Smooth muscle cell (in vitro differentiated cells): ENCODE data around the gene ARFGEF3. TPM values are rescaled to one million over a fixed set of nuclear protein-coding genes. Genes with fewer than 3 reads are reported as not detected.

Source experiments
- DNase-seq: peaks from one replicate; lab custom pipeline; 2025; ENCODE audit not compliant: unreplicated experiment; lab: John Stamatoyannopoulos, UW
- H2AFZ ChIP-seq: fragments of 200-600 bp; sonication (generic); 2 replicates; pipeline ENCODE4 v1.6.0; 2016; ENCODE audit warnings: antibody characterized with exemption, low read depth, mild to moderate bottlenecking
- H3F3A ChIP-seq: fragments of 200-600 bp; sonication (generic); 2 replicates; pipeline ENCODE4 v1.6.0; 2017; ENCODE audit warnings: antibody characterized with exemption, low read depth
- H3K27ac ChIP-seq: fragments of 200-600 bp; sonication (generic); 2 replicates; pipeline ENCODE4 v1.5.1; 2016; ENCODE audit warnings: low read depth, mild to moderate bottlenecking
- H3K27me3 ChIP-seq: fragments of 200-600 bp; sonication (generic); 2 replicates; pipeline ENCODE4 v1.6.1; 2016; ENCODE audit warnings: low read depth, mild to moderate bottlenecking
- H3K36me3 ChIP-seq: fragments of 200-600 bp; sonication (generic); 2 replicates; pipeline ENCODE4 v1.5.1; 2016; ENCODE audit warnings: low read depth
- H3K4me1 ChIP-seq: fragments of 200-600 bp; sonication (generic); 2 replicates; pipeline ENCODE4 v1.5.1; 2016; ENCODE audit warnings: low read depth
- H3K4me2 ChIP-seq: fragments of 200-600 bp; sonication (generic); 2 replicates; pipeline ENCODE4 v1.6.0; 2016; ENCODE audit warnings: mild to moderate bottlenecking
- H3K4me3 ChIP-seq: fragments of 200-600 bp; sonication (generic); 2 replicates; pipeline ENCODE4 v1.5.1; 2016; ENCODE audit warnings: mild to moderate bottlenecking
- H3K79me2 ChIP-seq: fragments of 200-600 bp; sonication (generic); 2 replicates; pipeline ENCODE4 v1.6.0; 2016; ENCODE audit warnings: low read depth, mild to moderate bottlenecking
- H3K9ac ChIP-seq: fragments of 200-600 bp; sonication (generic); 2 replicates; pipeline ENCODE4 v1.6.0; 2016; ENCODE audit warnings: low read depth
- H3K9me3 ChIP-seq: fragments of 200-600 bp; sonication (generic); replicated peaks from 2 replicates; pipeline ENCODE4 v1.5.1; 2016; ENCODE audit warnings: low read depth
- H4K20me1 ChIP-seq: fragments of 200-600 bp; sonication (generic); 2 replicates; pipeline ENCODE4 v1.6.0; 2016; ENCODE audit warnings: low read depth
- WGBS: methylation state at CpG from one replicate; pipeline ENCODE4 v1.1.7; 2016; ENCODE audit warnings: low lambda C conversion rate; 5-methylcytosine and 5-hydroxymethylcytosine counted together
- polyA plus RNA-seq: library from polyadenylated mRNA; unstranded; fragments of >200 nt; fragmentation: Nextera tagmentation; extraction: Ambion mirVana; gene quantifications from 2 replicates; pipeline ENCODE4 v1.2.1, GENCODE V29; 2016
- total RNA-seq: library from RNA; depleted of rRNA; stranded (reverse); fragments of >200 nt; gene quantifications from 2 replicates; pipeline ENCODE4 v1.2.3, GENCODE V29; 2014
- TF ChIP-seq, protein P1 (sequence below): fragments of 200-600 bp; sonication (generic); IDR thresholded peaks from 2 replicates; pipeline ENCODE4 v1.5.1; 2017; ENCODE audit warnings: borderline replicate concordance, mild to moderate bottlenecking, antibody characterized with exemption; ENCODE audit not compliant: insufficient read depth, poor library complexity, severe bottlenecking

Gene ARFGEF3
- total and polyA plus RNA-seq, 2 experiments from 2014 or later = 0.06 to 2.2 TPM

DNA sequence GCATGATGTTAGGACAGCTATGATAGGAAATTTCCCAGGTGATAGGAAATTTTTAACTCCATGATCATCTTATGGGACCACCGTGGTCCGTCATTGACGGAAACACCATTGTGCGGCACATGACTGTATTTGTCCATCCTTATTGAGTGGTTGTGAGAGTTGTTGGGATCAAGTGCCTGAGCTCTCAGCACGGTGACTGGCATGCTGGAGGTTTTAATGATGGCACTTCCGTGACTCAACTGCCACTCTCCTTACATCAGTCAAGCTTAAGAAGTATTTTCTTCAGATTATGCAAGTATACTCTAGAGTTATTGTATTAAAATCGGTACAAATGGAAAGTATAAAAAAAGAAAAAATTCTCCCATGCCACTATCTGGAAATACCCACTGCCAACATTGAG lies 35.8 kb downstream of the ARFGEF3 start:
- H3K36me3 ChIP-seq = no peaks in the 10 kb centered on the region
- no peaks in the 10 kb centered on the region for H3K79me2 ChIP-seq
- peaks cover 5% of the 10 kb centered on the region for H3K4me1 ChIP-seq
- H3K27ac ChIP-seq = no peak overlapping the region
- H2AFZ ChIP-seq = no peak overlapping the region
- TF ChIP-seq, protein P1, sequence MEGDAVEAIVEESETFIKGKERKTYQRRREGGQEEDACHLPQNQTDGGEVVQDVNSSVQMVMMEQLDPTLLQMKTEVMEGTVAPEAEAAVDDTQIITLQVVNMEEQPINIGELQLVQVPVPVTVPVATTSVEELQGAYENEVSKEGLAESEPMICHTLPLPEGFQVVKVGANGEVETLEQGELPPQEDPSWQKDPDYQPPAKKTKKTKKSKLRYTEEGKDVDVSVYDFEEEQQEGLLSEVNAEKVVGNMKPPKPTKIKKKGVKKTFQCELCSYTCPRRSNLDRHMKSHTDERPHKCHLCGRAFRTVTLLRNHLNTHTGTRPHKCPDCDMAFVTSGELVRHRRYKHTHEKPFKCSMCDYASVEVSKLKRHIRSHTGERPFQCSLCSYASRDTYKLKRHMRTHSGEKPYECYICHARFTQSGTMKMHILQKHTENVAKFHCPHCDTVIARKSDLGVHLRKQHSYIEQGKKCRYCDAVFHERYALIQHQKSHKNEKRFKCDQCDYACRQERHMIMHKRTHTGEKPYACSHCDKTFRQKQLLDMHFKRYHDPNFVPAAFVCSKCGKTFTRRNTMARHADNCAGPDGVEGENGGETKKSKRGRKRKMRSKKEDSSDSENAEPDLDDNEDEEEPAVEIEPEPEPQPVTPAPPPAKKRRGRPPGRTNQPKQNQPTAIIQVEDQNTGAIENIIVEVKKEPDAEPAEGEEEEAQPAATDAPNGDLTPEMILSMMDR = no peak
- no peaks in the 10 kb centered on the region for H4K20me1 ChIP-seq
- H3K9me3 ChIP-seq = no peaks in the 10 kb centered on the region
- no peaks in the 10 kb centered on the region for H3K27me3 ChIP-seq
- DNase-seq = no peak
- no peak overlapping the region for H3K9ac ChIP-seq
- no peak overlapping the region for H3K4me2 ChIP-seq
- H3F3A ChIP-seq = no peaks in the 10 kb centered on the region
- WGBS = 95% methylated on average over 7 of the region's 7 CpGs
- no peak overlapping the region for H3K4me3 ChIP-seq

DNA sequence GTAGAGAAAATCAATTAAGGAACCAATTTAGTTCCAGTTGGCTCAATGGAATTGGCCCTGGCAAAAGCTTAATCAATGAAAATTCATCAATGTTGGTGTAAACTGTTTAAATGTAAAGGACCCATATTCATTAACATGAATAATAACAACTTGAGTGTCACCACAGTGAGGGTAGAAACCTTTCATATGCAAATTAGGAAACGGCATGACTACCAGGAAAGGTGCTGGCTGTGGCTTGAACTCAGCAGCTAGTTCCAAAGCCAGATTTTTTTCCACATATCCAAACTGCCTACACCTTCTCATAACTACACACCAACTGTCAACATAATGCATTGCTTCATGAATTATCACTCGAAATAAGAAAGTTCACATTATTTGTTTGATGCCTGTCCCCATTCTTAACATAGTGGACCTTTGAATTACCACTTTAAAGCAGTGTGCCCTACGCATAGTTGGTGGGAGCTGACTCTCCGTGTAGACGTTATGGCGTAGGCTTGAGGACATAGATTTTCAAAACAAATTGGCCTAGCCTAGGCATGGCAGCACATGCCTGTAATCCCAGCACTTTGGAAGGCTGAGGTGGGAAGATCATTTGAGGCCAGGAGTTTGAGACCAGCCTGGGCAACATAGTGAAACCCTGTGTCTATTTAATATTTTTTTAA lies 36.8 kb downstream of the ARFGEF3 start:
- Histone ChIP-seq H3K4me3 (no peak overlapping the region), H3K9me3 (no peaks in the 10 kb centered on the region), H3F3A (no peaks in the 10 kb centered on the region), H3K27me3 (no peaks in the 10 kb centered on the region), H3K27ac (no peak overlapping the region), H4K20me1 (no peaks in the 10 kb centered on the region), H3K4me2 (no peak overlapping the region), H3K9ac (no peak overlapping the region), H3K79me2 (no peaks in the 10 kb centered on the region), H2AFZ (no peak overlapping the region), H3K4me1 (peaks cover 5% of the 10 kb centered on the region), H3K36me3 (no peaks in the 10 kb centered on the region)
- TF ChIP-seq, protein P1 = no peak
- 59% methylated on average over 6 of the region's 6 CpGs for WGBS
- DNase-seq = no peak

DNA sequence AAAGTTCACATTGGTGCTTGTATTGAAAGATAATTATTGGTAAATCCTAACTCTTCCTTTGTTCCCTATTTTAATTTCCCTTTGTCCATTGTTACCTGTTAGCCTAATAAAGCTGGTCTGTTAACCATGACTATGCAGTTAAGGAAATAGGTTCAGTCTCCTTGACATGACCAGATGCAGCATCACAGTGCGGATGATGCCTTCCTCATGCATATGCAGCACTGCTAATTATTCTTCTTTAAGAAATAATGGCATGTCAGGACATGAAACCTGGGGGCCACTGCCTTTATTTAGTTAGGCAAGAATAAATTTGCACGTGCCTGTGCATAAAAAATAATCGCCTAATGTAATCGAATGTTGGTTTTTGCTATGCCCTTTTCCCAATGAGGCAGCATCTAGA lies 40.1 kb downstream of the ARFGEF3 start:
- H2AFZ ChIP-seq = no peak overlapping the region
- WGBS = 93% methylated on average over 4 of the region's 4 CpGs
- H3K4me1 ChIP-seq = peaks cover 5% of the 10 kb centered on the region
- no peaks in the 10 kb centered on the region for H3K79me2 ChIP-seq
- H3K9me3 ChIP-seq = no peaks in the 10 kb centered on the region
- DNase-seq = no peak
- TF ChIP-seq, protein P1 = no peak
- H3K27me3 ChIP-seq = no peaks in the 10 kb centered on the region
- H3K27ac ChIP-seq = no peak overlapping the region
- no peak overlapping the region for H3K4me3 ChIP-seq
- no peak overlapping the region for H3K9ac ChIP-seq
- no peak overlapping the region for H3K4me2 ChIP-seq
- no peaks in the 10 kb centered on the region for H4K20me1 ChIP-seq
- H3F3A ChIP-seq = no peaks in the 10 kb centered on the region
- no peaks in the 10 kb centered on the region for H3K36me3 ChIP-seq

DNA sequence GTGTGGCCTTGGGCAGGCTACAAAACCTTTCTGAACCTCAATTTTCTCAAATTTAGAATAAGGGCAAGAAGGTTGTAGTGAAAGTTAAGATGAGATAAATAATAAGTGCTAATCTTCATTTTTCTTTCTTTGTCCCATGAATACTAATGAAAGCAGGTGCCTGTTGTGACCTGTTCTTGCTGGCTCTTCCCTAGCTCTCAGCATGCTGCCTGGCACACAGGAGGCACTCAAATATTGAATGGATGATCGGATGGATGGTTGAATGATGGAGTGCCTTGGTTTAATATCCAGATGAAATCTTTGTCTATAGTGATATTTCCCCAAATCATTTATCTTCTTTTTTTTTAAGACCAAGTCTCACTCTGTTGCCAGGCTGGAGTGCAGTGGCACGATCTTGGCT lies 41.6 kb downstream of the ARFGEF3 start:
- peaks cover 3% of the 10 kb centered on the region for H3K4me1 ChIP-seq
- no peak overlapping the region for H3K9ac ChIP-seq
- TF ChIP-seq, protein P1 = no peak
- no peaks in the 10 kb centered on the region for H3F3A ChIP-seq
- no peaks in the 10 kb centered on the region for H3K79me2 ChIP-seq
- no peak overlapping the region for H3K27ac ChIP-seq
- 96% methylated on average over 2 of the region's 2 CpGs for WGBS
- no peak for DNase-seq
- no peak overlapping the region for H3K4me2 ChIP-seq
- H4K20me1 ChIP-seq = no peaks in the 10 kb centered on the region
- no peak overlapping the region for H3K4me3 ChIP-seq
- no peaks in the 10 kb centered on the region for H3K36me3 ChIP-seq
- no peak overlapping the region for H2AFZ ChIP-seq
- no peaks in the 10 kb centered on the region for H3K27me3 ChIP-seq
- H3K9me3 ChIP-seq = no peaks in the 10 kb centered on the region
